NCI-H748 (cell line): ENCODE measurements around the gene FOXO3.

ENCODE experiments used
- DNase-seq: peaks from one replicate; lab custom pipeline; 2025; ENCODE audit not compliant: unreplicated experiment; lab: John Stamatoyannopoulos, UW

The FOXO3 gene

GRCh38 chr6:108625581-108625980, 64.9 kb downstream of the FOXO3 start:
- no peak for DNase-seq

GRCh38 chr6:108626777-108627176, 66.1 kb downstream of the FOXO3 start:
- DNase-seq: no peak

GRCh38 chr6:108627692-108628550, 67.2 kb downstream of the FOXO3 start:
- DNase-seq: no peak

- DNase-seq: no peak
These were observed 69.5 kb downstream of the FOXO3 start for GRCh38 chr6:108630050-108630714.

GRCh38 chr6:108632441-108632840, 71.7 kb downstream of the FOXO3 start:
- DNase-seq: no peak

- DNase-seq: no peak
These were observed 72.7 kb downstream of the FOXO3 start for GRCh38 chr6:108633436-108633835.

GRCh38 chr6:108635505-108636226, 74.9 kb downstream of the FOXO3 start:
- no peak for DNase-seq

GRCh38 chr6:108637963-108638362, 77.2 kb downstream of the FOXO3 start:
- DNase-seq: no peak

GRCh38 chr6:108638993-108639392, 78.3 kb downstream of the FOXO3 start:
- DNase-seq: no peak

- no peak for DNase-seq
These were observed 79.4 kb downstream of the FOXO3 start for GRCh38 chr6:108640104-108640503.

GRCh38 chr6:108643184-108643583, 82.5 kb downstream of the FOXO3 start:
- DNase-seq: no peak

- no peak for DNase-seq
These were observed 83.5 kb downstream of the FOXO3 start for GRCh38 chr6:108644252-108644651.

- DNase-seq: no peak
These were observed 87.5 kb downstream of the FOXO3 start for GRCh38 chr6:108648191-108648590.

GRCh38 chr6:108650325-108650724, 89.6 kb downstream of the FOXO3 start:
- no peak for DNase-seq

GRCh38 chr6:108650781-108651180, 90.1 kb downstream of the FOXO3 start:
- no peak for DNase-seq

GRCh38 chr6:108651340-108652227, 90.9 kb downstream of the FOXO3 start:
- no peak for DNase-seq

GRCh38 chr6:108652375-108652774, 91.7 kb downstream of the FOXO3 start:
- no peak for DNase-seq

GRCh38 chr6:108653949-108654348, 93.2 kb downstream of the FOXO3 start:
- DNase-seq: no peak

- no peak for DNase-seq
These were observed 93.9 kb downstream of the FOXO3 start for GRCh38 chr6:108654465-108655106.
